CD4-positive, CD25-positive, alpha-beta regulatory T cell (primary cell): ENCODE measurements around the gene OR5K3. TPM values are rescaled to one million over a fixed set of nuclear protein-coding genes. Genes with fewer than 3 reads are reported as not detected.

Experiments used
- ATAC-seq, 2 donors: fragments of 150-1000 bp; cut with Tn5 transposase; one replicate each; pipeline ENCODE4 v1.10.0; 2021; ENCODE audit warnings: low read depth in 2 of 2, moderate number of reproducible peaks in 2 of 2, moderate library complexity in 1 of 2
- DNase-seq, 3 donors: peaks; one replicate each; pipeline versions ENCODE4 v3.0.0 to v3.0.0-alpha.2; 2012 to 2022; ENCODE audit warnings: mixed read lengths in 1 of 3
- H3K27ac ChIP-seq: one replicate; pipeline ENCODE4 v1.7.0; 2013; ENCODE audit warnings: mild to moderate bottlenecking, low read length; ENCODE audit not compliant: insufficient read depth, poor library complexity, severe bottlenecking
- H3K27me3 ChIP-seq: one replicate; pipeline ENCODE4 v1.7.0; 2013; ENCODE audit warnings: low read length; ENCODE audit not compliant: control insufficient read depth, insufficient read depth
- H3K36me3 ChIP-seq: one replicate; pipeline ENCODE4 v1.7.0; 2013; ENCODE audit warnings: mild to moderate bottlenecking, low read length, moderate library complexity; ENCODE audit not compliant: control insufficient read depth, insufficient read depth
- H3K4me1 ChIP-seq: 2 replicates; pipeline ENCODE4 v1.7.0; 2013; ENCODE audit warnings: mild to moderate bottlenecking, low read length; ENCODE audit not compliant: insufficient read depth, control insufficient read depth, poor library complexity, severe bottlenecking
- H3K4me3 ChIP-seq: one replicate; pipeline ENCODE4 v1.7.0; 2013; ENCODE audit warnings: low read depth, mild to moderate bottlenecking, low read length, moderate library complexity
- H3K9me3 ChIP-seq, 2 experiments: 1 replicate in 1 of 2; 2 replicates in 1 of 2; pipeline ENCODE4 v1.7.0; 2013; ENCODE audit warnings: low read length in 2 of 2, mild to moderate bottlenecking in 1 of 2, moderate library complexity in 1 of 2; ENCODE audit not compliant: control insufficient read depth in 2 of 2
- H3K27ac Mint-ChIP-seq, 3 donors: one replicate each; pipeline ENCODE4 v1.8.0; 2020 to 2022; ENCODE audit warnings: mild to moderate bottlenecking in 3 of 3, mixed read lengths in 3 of 3, moderate library complexity in 2 of 3
- H3K27me3 Mint-ChIP-seq: one replicate; pipeline ENCODE4 v1.8.0; 2022; ENCODE audit warnings: mild to moderate bottlenecking, mixed read lengths
- H3K36me3 Mint-ChIP-seq: one replicate; pipeline ENCODE4 v1.8.0; 2020; ENCODE audit warnings: mixed read lengths
- H3K4me1 Mint-ChIP-seq, 4 donors: one replicate each; pipeline ENCODE4 v1.8.0; 2020 to 2022; ENCODE audit warnings: mixed read lengths in 4 of 4, mild to moderate bottlenecking in 1 of 4
- H3K4me3 Mint-ChIP-seq, 4 donors: one replicate each; pipeline ENCODE4 v1.8.0; 2020 to 2022; ENCODE audit warnings: mild to moderate bottlenecking in 4 of 4, mixed read lengths in 4 of 4, moderate library complexity in 3 of 4
- H3K9me3 Mint-ChIP-seq, 7 donors: one replicate each; pipeline ENCODE4 v1.8.0; 2020 to 2022; ENCODE audit warnings: mixed read lengths in 7 of 7, mild to moderate bottlenecking in 3 of 7, moderate library complexity in 2 of 7
- polyA plus RNA-seq, 4 donors: library from polyadenylated mRNA; unstranded; fragments of 300-500 nt; fragmentation: Illumina TruSeq; gene quantifications; one replicate each; pipeline ENCODE4 v1.2.3, GENCODE V29; 2021
- total RNA-seq: library from RNA; stranded (reverse); gene quantifications from one replicate; pipeline ENCODE4 v1.2.3, GENCODE V29; 2022

Gene OR5K3
- total RNA-seq (not detected), polyA plus RNA-seq (not detected)

GRCh38 chr3:98390366-98390765 lies at the start of gene OR5K3:
OR5K3 (plus strand) TSS chr3:98390666; CDS start chr3:98390666, 0 bp downstream.
- no peak within 1 kb of the TSS for H3K27ac Mint-ChIP-seq
- no peaks in the 10 kb centered on the region for H3K4me1 Mint-ChIP-seq
- H3K4me1 ChIP-seq, result no peaks in the 10 kb centered on the region
- no peaks in the 10 kb centered on the region for H3K9me3 ChIP-seq
- H3K4me3 ChIP-seq, result no peak within 1 kb of the TSS
- DNase-seq, result no peak
- no peak within 1 kb of the TSS for H3K27ac ChIP-seq
- no peak for ATAC-seq
- peaks cover 2% of the 10 kb centered on the region for H3K27me3 ChIP-seq
- no peak within 1 kb of the TSS for H3K4me3 Mint-ChIP-seq
- no peaks in the 10 kb centered on the region for H3K9me3 Mint-ChIP-seq
- H3K36me3 Mint-ChIP-seq, result no peaks in the 10 kb centered on the region
- peaks cover 33% of the 10 kb centered on the region for H3K27me3 Mint-ChIP-seq
- no peaks in the 10 kb centered on the region for H3K36me3 ChIP-seq

- no peak overlapping the region for H3K4me3 ChIP-seq
- Mint-ChIP-seq H3K4me3 (no peak overlapping the region), H3K36me3 (no peaks in the 10 kb centered on the region), H3K27me3 (peaks cover 63% of the 10 kb centered on the region), H3K27ac (no peak overlapping the region), H3K9me3 (peaks cover 0 to 5% (median 0%) of the 10 kb centered on the region in 7 donors), H3K4me1 (peaks cover 0 to 3% (median 0%) of the 10 kb centered on the region in 4 donors)
- no peaks in the 10 kb centered on the region for H3K4me1 ChIP-seq
- peaks cover 9% of the 10 kb centered on the region for H3K27me3 ChIP-seq
- DNase-seq (no peak), ATAC-seq (no peak)
- H3K36me3 ChIP-seq, result no peaks in the 10 kb centered on the region
- no peaks in the 10 kb centered on the region for H3K9me3 ChIP-seq
- H3K27ac ChIP-seq, result no peak overlapping the region
Observed at GRCh38 chr3:98341758-98342157, 48.7 kb upstream of the OR5K3 start.

DNA sequence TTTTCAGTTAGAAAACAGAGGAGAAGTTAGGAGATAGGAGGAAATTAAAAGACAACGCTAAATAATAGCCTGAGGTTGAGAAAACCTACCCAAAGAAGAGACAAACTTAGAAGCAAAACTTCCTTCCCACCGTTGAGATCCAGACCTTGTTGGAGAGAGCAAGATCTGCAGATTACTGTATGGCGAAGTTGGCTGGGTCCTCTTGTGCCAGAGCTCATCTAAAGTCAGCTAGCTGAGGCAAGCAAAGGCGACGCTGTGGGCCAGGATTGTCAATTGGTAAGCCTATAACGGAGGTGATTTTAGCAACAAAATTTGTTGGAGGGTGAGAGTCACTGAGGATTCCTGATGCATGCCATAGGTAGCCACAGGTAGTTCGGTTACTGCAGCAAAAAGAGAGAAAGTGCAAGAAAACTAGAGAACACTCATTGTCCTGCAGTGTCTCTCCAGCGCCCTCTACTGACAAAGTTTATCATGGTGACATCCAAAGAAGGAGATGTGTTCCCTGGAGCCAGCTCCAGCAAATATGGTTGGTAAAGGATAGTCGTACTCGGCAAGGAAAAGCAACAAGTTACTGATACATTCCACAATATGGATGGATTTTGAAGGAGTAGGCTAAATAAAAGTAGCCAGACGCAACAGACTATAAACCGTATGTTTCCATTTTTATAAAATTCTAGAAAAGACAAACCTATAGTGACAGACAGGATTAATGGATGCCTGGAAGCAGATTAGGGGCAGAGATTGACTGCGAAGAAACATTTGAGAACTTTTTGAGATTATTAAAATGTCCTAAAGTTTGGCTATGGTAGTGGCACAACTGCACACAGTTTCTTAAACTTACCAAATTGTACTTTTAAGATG lies 46.6 kb upstream of the OR5K3 start:
- Mint-ChIP-seq H3K36me3 (no peaks in the 10 kb centered on the region), H3K4me1 (peaks cover 0 to 3% (median 0%) of the 10 kb centered on the region in 4 donors), H3K27ac (peak overlapping the region in 1 of 3 donors; percentile 45), H3K27me3 (peaks cover 70% of the 10 kb centered on the region), H3K9me3 (peaks cover 0 to 5% (median 0%) of the 10 kb centered on the region in 7 donors), H3K4me3 (no peak overlapping the region)
- DNase-seq (peak in 2 of 3 donors; percentile 34 to 56), ATAC-seq (no peak)
- Histone ChIP-seq H3K27me3 (peaks cover 9% of the 10 kb centered on the region), H3K4me1 (no peaks in the 10 kb centered on the region), H3K36me3 (no peaks in the 10 kb centered on the region), H3K4me3 (no peak overlapping the region), H3K27ac (no peak overlapping the region), H3K9me3 (no peaks in the 10 kb centered on the region)

- H3K4me3 ChIP-seq, result no peak overlapping the region
- no peaks in the 10 kb centered on the region for H3K4me1 Mint-ChIP-seq
- H3K36me3 Mint-ChIP-seq, result no peaks in the 10 kb centered on the region
- DNase-seq, result no peak
- H3K4me3 Mint-ChIP-seq, result peak overlapping the region in 1 of 4 donors; percentile 58
- peaks cover 0 to 3% (median 0%) of the 10 kb centered on the region in 7 donors for H3K9me3 Mint-ChIP-seq
- no peaks in the 10 kb centered on the region for H3K9me3 ChIP-seq
- no peaks in the 10 kb centered on the region for H3K4me1 ChIP-seq
- no peak for ATAC-seq
- peaks cover 55% of the 10 kb centered on the region for H3K27me3 Mint-ChIP-seq
- H3K27me3 ChIP-seq, result peaks cover 4% of the 10 kb centered on the region
- H3K27ac Mint-ChIP-seq, result no peak overlapping the region
- H3K27ac ChIP-seq, result no peak overlapping the region
- no peaks in the 10 kb centered on the region for H3K36me3 ChIP-seq
Observed at GRCh38 chr3:98350082-98350481, 40.4 kb upstream of the OR5K3 start.

DNA sequence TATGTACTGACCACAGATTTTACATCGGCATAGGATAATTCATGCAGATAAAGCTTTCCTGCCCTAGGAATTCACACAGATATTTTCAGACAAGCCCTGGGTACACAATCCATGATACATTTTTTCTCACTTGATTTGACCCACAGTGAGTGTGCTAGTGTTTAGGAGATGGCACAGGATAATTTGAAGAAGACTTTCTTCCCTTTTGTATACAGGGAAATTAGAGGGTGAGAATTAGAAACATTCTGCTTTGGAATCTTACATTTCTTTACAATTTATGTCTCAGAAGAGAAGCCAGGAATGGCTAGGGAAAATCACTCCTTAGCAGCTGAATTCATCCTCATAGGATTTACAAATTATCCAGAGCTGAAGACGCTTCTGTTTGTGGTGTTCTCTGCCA lies 36.9 kb upstream of the OR5K3 start, which contains the start of gene OR5K4:
Gene OR5K4 (plus strand): TSS at position 301 of the 400 bp plus-strand sequence. CDS start 0 bp downstream, at position 301.
- H3K27me3 Mint-ChIP-seq, result peaks cover 38% of the 10 kb centered on the region
- H3K9me3 ChIP-seq, result peaks cover 2 to 3% of the 10 kb centered on the region in 2 experiments
- no peaks in the 10 kb centered on the region for H3K36me3 Mint-ChIP-seq
- no peaks in the 10 kb centered on the region for H3K4me1 ChIP-seq
- H3K4me3 ChIP-seq, result no peak within 1 kb of the TSS
- no peak for DNase-seq
- H3K27ac ChIP-seq, result no peak within 1 kb of the TSS
- no peaks in the 10 kb centered on the region for H3K36me3 ChIP-seq
- peaks cover 0 to 6% (median 1%) of the 10 kb centered on the region in 7 donors for H3K9me3 Mint-ChIP-seq
- H3K27me3 ChIP-seq, result peaks cover 4% of the 10 kb centered on the region
- H3K4me3 Mint-ChIP-seq, result no peak within 1 kb of the TSS
- H3K4me1 Mint-ChIP-seq, result no peaks in the 10 kb centered on the region
- H3K27ac Mint-ChIP-seq, result no peak within 1 kb of the TSS
- no peak for ATAC-seq

GRCh38 chr3:98359250-98359649 lies 31.2 kb upstream of the OR5K3 start:
- Mint-ChIP-seq H3K27me3 (peaks cover 33% of the 10 kb centered on the region), H3K27ac (no peak overlapping the region), H3K9me3 (peaks cover 0 to 19% (median 7%) of the 10 kb centered on the region in 7 donors), H3K4me1 (peaks cover 0 to 3% (median 0%) of the 10 kb centered on the region in 4 donors), H3K4me3 (no peak overlapping the region), H3K36me3 (no peaks in the 10 kb centered on the region)
- Histone ChIP-seq H3K27me3 (no peaks in the 10 kb centered on the region), H3K9me3 (peaks cover 7 to 14% of the 10 kb centered on the region in 2 experiments), H3K4me1 (no peaks in the 10 kb centered on the region), H3K4me3 (no peak overlapping the region), H3K36me3 (no peaks in the 10 kb centered on the region), H3K27ac (no peak overlapping the region)
- no peak for ATAC-seq
- DNase-seq, result no peak

GRCh38 chr3:98359993-98360675 lies 30.3 kb upstream of the OR5K3 start:
- peaks cover 0 to 19% (median 7%) of the 10 kb centered on the region in 7 donors for H3K9me3 Mint-ChIP-seq
- DNase-seq, result peak in 1 of 3 donors; percentile 61
- H3K9me3 ChIP-seq, result peaks cover 7 to 14% of the 10 kb centered on the region in 2 experiments
- no peaks in the 10 kb centered on the region for H3K4me1 ChIP-seq
- ATAC-seq, result no peak
- H3K4me3 Mint-ChIP-seq, result no peak overlapping the region
- H3K27me3 Mint-ChIP-seq, result peaks cover 33% of the 10 kb centered on the region
- H3K27ac Mint-ChIP-seq, result no peak overlapping the region
- peaks cover 0 to 3% (median 0%) of the 10 kb centered on the region in 4 donors for H3K4me1 Mint-ChIP-seq
- no peaks in the 10 kb centered on the region for H3K27me3 ChIP-seq
- no peaks in the 10 kb centered on the region for H3K36me3 Mint-ChIP-seq
- no peak overlapping the region for H3K4me3 ChIP-seq
- no peaks in the 10 kb centered on the region for H3K36me3 ChIP-seq
- no peak overlapping the region for H3K27ac ChIP-seq
